GM19395 (cell line): ENCODE results near the gene SDHB.

Experiments used
- ATAC-seq: cut with Tn5 transposase; IDR thresholded peaks from one replicate; pipeline ENCODE4 v1.9.1; 2021; ENCODE audit warnings: mild to moderate bottlenecking, moderate library complexity; ENCODE audit not compliant: unreplicated experiment

The SDHB gene

DNA sequence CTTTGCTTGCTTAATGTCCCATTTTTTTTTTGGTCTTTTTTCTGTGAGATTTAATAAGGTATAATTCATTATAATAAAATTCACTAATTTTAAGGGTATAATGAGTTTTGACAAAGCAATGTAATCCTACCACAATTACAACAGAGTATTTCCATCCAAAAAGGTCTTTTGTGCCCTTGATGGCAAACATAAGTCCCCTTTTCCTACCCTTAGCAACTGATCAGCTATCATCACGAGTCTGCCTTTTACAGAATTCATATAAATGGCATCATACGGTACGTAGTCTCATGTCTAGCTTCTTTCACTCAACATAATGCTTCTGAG lies 7.5 kb downstream of the SDHB start:
- no peak for ATAC-seq

DNA sequence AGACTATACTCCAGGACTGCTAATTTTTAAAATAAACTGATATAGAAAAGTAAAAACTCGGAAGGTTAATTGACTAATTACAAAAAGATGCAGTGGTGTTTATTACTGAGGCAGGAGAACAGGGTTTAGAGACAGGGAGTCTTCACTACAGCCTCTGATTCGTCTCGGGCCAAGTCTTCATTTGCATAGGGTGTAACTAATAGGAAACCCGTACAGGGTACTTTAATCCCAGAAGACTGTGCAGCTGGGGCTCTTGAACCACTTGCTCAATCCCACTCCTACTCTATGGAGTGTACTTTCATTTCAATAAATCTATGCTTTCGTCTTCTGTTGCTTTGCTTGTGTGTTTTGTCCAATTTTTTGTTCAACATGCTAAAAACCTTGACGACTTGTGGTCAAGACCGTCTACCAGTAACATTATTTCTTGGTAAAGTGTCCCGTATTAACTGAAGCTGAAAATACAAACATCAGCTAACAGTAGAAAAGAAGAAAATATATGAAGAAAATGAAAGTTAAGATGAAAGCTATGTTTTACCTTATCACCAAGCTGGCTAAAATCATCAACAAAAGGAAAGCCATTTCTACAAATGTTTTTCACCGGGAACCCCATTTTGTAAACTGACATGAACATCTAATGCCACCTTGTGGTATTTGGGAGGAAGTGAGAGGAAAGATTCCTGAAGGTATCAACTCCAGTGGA lies 8.0 kb downstream of the SDHB start:
- ATAC-seq, result no peak

DNA sequence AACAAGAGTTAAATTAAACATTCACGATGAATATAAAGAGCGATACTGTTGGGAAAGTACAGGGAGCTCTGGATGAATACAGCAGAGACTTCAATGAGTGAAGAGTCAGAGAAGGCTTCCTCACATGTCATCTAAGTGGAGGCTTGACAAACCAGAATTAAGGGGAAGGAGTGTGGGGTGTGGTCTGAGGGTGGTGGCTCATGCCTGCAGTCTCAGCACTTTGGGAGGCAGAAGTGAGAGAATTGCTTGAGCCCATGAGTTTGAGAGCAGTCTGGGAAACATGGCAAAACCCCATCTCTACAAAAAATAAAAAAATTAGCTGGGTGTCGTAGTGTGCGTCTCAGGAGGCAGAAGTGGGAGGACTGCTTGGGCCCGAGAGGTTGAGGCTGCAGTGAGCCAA lies 8.7 kb downstream of the SDHB start:
- ATAC-seq, result no peak

DNA sequence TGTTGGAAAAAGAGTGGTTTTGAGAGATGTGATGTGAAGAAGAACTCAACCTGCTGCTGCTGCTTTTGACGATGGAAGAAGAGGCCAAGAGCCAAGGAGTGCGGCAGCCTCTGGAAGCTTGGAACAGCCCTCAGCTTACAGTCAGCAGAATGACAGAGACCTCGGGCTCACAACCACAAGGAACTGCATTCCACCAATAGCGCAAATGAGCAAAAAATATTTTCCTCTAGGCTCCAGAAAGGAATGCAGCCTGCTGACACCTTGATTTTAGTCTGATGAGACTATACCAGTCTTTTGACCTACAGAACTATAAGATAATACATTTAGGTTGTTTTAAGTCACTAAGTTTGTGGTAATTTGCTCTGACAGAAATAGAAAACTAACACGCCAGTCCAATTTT lies 10.2 kb downstream of the SDHB start:
- no peak for ATAC-seq

DNA sequence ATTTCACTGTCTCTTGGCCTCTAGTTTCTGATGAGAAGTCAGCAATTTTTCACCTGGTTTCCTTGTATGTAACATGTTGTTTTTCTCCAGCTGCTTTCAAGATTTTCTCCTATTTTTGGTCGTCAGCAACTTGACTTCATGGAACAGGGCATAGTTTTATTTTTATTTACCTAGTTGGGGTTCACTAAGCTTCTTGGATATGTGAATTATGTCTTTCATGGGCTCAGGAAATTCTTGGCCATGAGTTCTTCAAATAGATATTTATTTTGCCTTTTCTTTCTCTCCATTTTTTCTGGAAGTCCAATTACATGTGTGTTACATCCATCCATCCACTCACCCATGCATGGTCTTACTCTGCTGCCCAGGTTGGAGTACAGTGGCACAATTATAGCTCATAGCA lies 13.7 kb downstream of the SDHB start:
- ATAC-seq, result no peak

DNA sequence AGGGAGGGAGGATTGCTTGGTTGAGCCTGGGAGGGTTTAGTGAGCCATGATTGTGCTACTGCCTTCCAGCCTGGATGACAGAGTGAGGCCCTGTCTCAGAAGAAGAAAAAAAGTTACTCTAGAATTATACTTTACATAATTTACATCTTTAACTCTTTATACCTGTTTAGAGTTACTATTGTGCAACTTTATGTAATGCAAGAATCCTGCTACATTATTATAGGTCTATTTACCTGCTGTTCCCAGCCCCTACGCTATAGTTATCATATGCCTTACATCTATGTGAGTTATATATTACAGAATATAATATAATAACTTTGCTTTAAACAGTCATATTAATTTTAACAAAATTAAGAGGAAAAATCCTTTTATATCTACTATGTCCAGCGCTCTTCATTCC lies 14.3 kb downstream of the SDHB start:
- ATAC-seq, result no peak

DNA sequence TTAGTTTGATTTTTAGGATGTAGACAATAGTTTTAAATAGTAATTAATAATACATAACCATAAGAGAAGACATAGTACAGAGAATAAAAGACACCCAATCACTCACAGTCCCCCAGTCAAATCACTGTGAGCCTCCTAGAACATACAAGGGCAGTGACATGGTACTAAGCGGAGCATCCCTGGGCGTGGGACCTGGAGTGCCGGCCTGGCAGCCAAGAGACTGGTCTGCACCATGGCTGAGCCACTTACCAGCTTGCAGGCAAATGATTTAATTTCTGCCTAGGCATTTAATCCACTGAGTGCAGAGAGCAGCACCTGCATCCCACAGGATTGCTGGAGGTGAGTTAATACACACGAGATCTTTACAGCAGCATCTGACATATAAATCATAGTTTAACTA lies 20.4 kb downstream of the SDHB start:
- ATAC-seq, result no peak

DNA sequence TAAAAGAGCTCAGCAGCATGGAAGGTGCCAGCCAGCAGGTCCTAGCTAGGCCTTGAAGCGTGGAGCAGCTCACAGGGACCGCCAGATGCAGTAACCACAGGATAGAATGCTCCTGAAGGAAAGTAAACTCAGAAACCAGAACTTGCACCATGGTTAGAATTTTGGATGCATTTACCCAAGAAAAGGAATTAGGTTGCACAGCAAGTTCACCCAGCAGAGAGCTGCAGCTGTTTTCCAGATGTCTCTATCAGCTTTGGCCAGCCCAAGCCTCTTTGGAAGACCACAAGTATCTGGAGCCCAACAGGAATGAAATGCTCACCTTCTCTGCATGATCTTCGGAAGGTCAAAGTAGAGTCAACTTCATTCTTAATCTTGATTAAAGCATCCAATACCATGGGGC lies 21.1 kb downstream of the SDHB start:
- no peak for ATAC-seq

DNA sequence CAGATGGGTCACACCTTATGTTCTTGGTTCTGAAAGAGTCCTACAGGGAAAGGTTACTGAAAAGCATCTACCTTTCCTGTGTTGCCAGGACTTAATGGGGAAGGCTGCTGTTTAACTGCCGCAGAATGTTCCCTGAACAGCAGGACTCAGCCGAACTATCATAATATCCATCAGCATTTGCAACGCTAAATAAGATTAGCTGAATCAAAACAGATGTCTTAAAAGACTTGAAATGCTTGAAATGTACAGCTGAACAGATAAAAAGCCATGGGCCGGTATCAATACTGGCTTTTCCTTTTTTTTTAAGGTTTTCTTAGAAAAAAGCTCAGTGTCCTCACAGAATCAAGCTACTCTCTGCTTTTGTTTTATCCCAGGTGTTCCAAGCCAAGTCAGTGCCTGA lies 22.4 kb downstream of the SDHB start:
- ATAC-seq, result no peak

DNA sequence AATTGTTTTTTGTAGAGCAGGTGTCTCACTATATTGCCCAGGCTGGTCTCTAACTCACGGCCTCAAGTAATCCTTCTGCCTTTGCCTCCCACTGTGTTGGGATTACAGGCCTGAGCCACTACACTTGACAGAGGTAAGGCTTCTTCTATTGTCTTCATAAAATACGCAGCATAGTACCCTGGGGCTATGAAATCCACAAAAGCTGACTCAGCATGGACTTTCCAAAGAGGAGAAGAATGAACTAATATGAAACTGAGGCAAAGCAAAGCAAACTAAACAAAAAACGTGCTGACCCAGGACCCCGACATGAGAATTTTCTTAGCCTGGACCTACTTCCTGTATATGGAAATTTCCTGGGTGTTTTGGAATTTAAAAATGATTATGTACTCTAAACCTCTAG lies 23.6 kb downstream of the SDHB start:
- ATAC-seq, result no peak

DNA sequence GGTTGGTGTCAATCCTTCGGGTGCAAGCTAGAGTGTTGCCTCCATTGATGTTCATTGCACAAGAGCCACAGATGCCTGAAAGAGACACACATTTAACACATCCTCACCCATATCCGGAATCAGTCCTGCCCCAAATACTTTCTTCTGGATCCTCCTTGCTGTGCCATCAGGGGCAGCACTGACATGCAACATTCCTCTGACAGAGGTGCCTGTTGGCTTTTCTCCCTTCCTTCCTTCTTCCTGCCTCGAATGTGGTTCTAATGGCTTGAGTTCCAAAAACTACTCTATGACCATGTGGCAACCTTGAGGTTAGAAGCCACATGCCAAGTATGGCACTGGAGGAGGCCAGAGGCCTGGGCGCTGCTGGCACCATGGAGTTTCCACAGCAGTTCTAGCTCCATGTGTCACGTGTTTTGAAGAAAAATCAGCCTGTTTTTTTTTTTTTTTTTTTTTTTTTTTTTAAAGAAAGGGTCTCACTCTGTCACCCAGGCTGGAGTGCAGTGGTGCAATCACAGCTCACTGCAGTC lies 25.1 kb downstream of the SDHB start:
- ATAC-seq, result no peak

DNA sequence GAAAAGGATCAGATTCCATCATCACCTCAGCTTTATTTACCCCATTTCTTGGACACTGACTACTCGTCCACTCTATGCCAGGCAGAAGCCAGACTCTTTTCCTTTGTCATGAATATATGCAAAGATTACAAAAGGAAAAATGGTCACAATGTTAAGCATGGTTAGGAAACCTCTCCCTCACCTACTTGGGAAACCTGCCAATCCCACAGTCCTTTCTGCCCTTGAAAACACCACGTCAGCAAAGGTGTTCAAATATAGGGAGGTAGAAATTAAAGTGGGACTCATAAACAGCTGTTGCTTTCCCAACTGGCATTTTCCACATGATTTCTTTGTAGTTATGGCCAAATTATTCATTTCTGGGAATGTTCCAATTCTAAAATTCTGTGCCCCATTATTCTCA lies 25.9 kb downstream of the SDHB start:
- no peak for ATAC-seq

DNA sequence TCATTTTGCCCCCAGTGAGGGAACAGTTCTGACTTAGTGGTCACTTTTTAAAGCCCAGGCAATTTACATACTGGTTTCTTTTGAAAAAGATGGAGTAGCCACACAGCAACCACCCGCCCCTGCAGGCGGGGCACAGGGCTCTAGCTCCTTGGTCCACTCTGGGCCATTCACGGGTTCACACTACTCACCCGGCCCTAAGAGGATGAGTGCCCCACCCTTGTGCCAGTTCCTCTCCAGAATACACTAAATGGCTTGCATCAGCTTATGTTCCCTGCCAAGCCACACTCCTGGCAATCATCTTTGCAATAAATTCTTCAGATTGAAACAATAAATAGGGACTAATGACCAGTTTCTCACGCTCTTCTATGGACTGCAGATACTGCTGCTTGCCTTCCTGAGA lies 26.4 kb downstream of the SDHB start:
- no peak for ATAC-seq

DNA sequence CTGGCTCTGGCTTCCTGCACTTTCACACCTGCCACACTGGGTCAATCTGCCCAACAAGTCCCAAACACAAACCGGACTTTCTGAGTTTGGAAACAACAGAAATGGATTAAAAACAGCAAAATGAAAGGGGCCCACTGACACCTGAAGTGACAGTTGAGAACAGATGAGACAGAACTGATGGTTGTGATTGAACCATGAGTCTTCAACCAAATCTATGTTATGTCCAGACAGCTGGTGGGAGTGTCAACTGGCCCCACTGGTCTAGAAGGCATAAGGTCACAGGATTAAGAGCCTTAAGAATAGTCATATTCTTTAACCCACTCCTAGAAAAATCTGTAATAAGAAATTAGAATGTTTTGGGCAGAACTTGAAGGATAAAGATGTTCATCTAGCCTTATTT lies 29.1 kb downstream of the SDHB start:
- no peak for ATAC-seq

DNA sequence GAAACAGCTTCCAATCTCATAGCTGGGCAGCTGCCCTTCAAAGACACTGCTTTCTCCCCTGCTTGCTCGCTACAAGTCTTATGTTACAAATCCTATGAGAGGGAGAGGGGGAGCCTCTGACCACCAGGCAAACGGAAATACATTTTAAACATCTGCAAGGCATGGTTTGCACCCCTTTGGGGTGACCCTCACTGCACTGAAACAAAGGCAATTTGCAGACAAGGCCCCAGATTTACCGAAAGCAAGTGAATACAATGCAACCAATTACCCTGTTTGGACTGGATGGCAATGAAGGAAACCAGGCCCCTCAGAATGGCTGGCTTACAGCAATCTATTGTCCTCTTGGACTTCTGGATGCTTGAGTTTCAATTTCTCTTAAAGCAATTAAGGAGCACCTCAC lies 30.3 kb downstream of the SDHB start:
- no peak for ATAC-seq

DNA sequence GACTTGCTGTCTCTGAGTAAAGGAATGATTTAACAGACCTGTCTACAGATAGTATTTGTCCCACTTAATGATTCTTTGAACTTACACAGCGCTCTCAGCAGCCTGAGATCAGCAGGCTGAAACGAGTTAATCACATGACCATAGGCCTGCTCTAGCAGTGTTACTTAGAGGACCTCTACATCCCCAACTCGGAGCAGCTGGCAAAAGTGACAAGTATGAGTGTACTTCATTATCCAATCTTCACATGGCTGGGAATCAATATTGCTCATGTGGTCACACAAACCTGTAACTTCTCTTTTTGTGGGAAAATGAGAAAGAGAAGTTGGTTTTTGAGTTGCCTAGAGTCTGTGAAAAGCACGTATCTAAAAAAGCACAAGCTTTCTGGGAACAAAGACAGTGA lies 30.7 kb downstream of the SDHB start:
- ATAC-seq, result no peak

DNA sequence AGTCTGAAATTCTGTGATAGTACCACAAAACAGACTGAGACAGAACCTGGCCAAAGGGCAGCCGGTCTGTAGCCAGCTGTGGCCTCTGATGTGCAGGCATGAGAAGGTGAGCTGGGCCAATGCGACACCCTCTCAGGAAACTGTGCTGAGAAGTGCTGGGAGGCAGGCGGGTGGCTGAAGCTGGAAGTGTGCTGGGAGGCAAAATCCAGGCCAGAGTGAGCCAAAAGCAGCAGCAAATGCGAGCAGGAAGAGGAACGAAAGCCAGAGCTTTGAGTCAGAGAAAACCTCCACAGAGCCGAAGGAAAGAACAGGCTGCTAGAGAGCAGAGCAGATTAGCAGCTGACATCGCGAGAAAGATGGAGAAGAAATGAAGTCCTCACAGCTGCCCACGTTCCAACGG lies 31.9 kb downstream of the SDHB start:
- ATAC-seq, result no peak

DNA sequence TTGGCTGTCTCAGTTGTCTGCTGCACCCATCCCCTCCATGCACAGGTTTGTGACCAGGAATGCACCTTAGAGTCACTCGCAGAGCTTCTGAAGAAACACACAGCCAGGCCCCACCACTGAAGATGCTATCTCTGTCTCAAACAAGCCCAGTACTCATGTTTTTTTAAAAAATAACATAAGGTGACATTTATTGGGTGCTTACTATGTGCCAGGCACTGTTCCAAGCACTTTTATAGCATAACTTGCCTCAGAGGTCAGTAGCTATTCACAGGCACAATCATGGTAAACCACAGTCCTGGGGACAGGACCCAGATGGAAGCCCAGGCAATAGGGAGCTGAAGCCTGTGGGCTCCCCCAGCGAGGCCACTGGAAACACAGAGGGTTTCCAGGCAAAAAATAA lies 33.3 kb downstream of the SDHB start:
- ATAC-seq, result no peak

DNA sequence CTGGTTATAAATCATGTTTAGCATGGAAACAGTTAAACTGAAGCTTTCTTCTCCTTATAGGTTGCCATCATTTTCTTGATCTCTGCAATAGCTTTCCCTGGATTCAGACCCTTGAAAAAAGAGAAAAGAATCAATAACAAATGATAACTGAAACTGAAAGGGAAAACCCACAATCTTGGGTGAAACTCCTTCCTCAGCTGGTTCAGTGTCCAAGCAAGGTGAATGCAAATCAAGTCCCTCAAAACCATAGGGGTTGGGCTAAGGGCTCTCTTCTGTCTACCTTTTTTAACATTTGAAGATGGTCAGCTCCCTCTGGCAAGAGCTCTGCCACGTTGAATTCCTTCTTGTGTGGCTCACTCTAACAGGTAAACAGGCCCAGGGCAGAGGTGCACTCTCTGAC lies 35.0 kb downstream of the SDHB start:
- ATAC-seq, result no peak

DNA sequence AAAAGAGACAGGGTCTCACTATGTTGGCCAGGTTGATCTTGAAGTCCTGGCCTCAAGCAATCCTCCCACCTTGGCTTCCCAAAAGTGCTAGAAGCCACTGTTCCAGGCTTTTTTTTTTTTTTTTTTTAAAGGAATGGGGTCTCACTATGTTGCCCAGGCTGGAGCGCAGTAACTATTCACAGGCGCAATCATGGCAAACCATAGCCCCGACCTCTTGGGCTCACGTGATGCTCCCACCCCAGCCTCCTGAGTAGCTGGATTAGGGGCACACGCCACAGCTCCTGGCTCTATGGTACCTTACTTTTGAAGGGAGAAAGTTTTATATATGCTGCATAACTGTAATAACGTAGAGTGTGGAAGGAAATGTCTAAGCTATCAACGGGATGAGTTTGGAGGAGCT lies 36.4 kb downstream of the SDHB start:
- no peak for ATAC-seq

DNA sequence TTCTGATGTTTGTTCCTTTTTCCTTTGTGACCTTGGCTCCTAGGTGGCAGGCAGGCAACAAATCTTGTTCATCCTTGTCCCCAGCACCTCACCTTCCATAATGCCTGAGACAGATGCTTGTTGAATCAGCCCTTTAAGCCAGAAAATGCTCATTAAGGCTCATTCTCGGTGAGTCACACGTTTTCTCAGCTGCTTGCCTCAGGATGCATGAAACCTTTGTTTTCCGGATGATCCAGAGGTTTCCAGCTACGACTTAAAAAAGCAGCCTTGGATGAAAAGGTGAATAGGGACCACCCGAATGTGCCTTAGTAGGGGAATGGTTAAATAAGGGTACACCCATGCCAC lies 37.5 kb downstream of the SDHB start:
- no peak for ATAC-seq

DNA sequence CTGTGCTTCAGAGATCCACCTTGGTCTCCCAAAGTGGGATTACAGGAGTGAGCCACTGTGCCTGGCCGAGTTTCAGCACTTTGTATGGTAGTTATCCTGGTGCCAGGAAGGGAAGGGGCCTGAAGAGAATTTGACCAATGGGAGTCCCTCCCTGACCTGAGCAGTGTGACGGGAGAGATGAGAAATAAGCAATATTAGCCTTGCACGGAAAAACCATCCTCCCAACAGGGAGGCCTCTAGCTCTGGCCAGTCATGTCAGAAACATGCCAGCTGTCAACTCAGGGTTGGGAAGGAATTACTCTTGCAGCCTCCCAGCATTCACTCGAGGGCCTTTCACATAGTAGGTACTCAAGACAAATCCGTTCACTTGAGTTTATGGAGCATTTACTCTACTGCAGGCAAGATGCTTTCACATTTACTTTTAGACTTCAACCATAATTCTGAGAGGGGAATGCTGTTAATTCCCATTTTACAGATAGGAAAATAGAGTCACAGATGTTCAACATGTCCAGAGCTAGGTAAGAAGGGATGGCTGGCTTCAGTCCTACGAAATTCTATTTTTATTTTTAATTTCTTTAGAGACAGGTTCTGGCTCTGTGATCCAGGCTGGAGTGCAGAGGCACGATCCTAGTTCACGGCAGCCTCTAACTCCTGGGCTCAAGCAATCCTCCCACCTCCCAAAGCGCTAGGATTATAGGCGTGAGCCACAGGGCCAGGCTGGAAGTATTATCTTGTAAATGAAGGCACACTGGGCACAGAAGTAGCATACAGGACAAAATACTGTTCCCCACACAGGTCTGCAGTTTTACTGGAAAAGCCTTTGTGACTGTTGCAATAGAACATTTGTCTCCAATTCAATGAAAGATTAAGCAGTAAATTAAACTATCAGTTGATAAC lies 38.9 kb downstream of the SDHB start:
- ATAC-seq, result no peak
